Gastroesophageal sphincter (tissue), 4 donors: ENCODE results near the gene PFKFB4. TPM values are rescaled to one million over a fixed set of nuclear protein-coding genes. Genes with fewer than 3 reads are reported as not detected.
"Not testable (repeated sequence)": the region's sequence is repeated elsewhere in the genome, so short reads cannot be mapped to it uniquely, and the experiment has no call there.

ENCODE experiments used
- ATAC-seq: fragments of 150-250 bp; one replicate; pipeline ENCODE4 v1.9.1; 2016; ENCODE audit warnings: mild to moderate bottlenecking, moderate library complexity
- H3K27ac ChIP-seq, 4 donors: fragments of 200-600 bp; sonication (generic) in 3 of 4; 1 replicate in 3 of 4; 2 replicates in 1 of 4; pipeline ENCODE4 v1.5.1; 2016 to 2019
- H3K27me3 ChIP-seq: fragments of 200-600 bp; sonication (generic); one replicate; pipeline ENCODE4 v1.5.1; 2019
- H3K36me3 ChIP-seq, 2 donors: fragments of 200-600 bp; sonication (generic); one replicate each; pipeline ENCODE4 v1.5.1; 2019; ENCODE audit warnings: control low read depth in 1 of 2
- H3K4me1 ChIP-seq, 3 donors: fragments of 200-600 bp; sonication (generic); 1 replicate in 2 of 3; 2 replicates in 1 of 3; pipeline ENCODE4 v1.5.1; 2016 to 2019; ENCODE audit warnings: control low read depth in 2 of 3
- H3K4me3 ChIP-seq, 2 donors: fragments of 200-600 bp; sonication (generic); one replicate each; pipeline ENCODE4 v1.5.1; 2019; ENCODE audit warnings: mild to moderate bottlenecking in 1 of 2, moderate library complexity in 1 of 2
- H3K9me3 ChIP-seq, 3 donors: fragments of 200-600 bp; sonication (generic); one replicate each; pipeline ENCODE4 v1.5.1; 2017 to 2019; ENCODE audit warnings: control low read depth in 2 of 3
- CTCF ChIP-seq, 4 experiments: fragments of 200-600 bp in 2 of 4; fragments of 450-650 bp in 2 of 4; sonication (generic) in 1 of 4; IDR thresholded peaks; one replicate each; pipeline ENCODE4 v1.5.1; 2017 to 2019; ENCODE audit warnings: antibody characterized with exemption in 4 of 4, mild to moderate bottlenecking in 2 of 4, moderate library complexity in 2 of 4
- EP300 ChIP-seq: sonication (generic); formaldehyde crosslinking; IDR thresholded peaks from one replicate; pipeline ENCODE4 v1.6.1; 2017; ENCODE audit warnings: antibody characterized with exemption, mild to moderate bottlenecking
- POLR2A ChIP-seq, 2 donors: fragments of 450-650 bp; IDR thresholded peaks; one replicate each; pipeline ENCODE4 v1.6.1; 2017; ENCODE audit warnings: antibody characterized with exemption in 2 of 2, mild to moderate bottlenecking in 2 of 2, moderate library complexity in 1 of 2
- POLR2AphosphoS5 ChIP-seq: sonication (generic); formaldehyde crosslinking; IDR thresholded peaks from one replicate; pipeline ENCODE4 v1.6.1; 2017; ENCODE audit warnings: antibody characterized with exemption
- WGBS, 2 donors: methylation state at CpG; one replicate each; pipeline ENCODE4 v1.1.5; 2018; ENCODE audit warnings: low coverage in 1 of 2; 5-methylcytosine and 5-hydroxymethylcytosine counted together
- total RNA-seq, 4 donors: library from RNA; depleted of rRNA; stranded (reverse); fragments of >200 nt; gene quantifications; one replicate each; pipeline ENCODE4 v1.1.0, GENCODE V29; 2016

PFKFB4 gene
- total RNA-seq, 4 donors from 2014 or later = 1.8 to 2.9 (median 2.4) TPM

- H3K27me3 ChIP-seq = no peaks in the 10 kb centered on the region
- WGBS, 2 donors = 43% methylated on average over 1 of the region's 9 CpGs; no CpG with 5 or more reads in 1 of the 2 donors
- H3K9me3 ChIP-seq = no peaks in the 10 kb centered on the region
- H3K36me3 ChIP-seq = peaks cover 0 to 34% of the 10 kb centered on the region in 2 donors
- H3K4me1 ChIP-seq = peaks cover 0 to 20% (median 13%) of the 10 kb centered on the region in 3 donors
- ATAC-seq = no peak
- TF ChIP-seq CTCF (IDR thresholded peaks at IDR 0.05) (no peak), EP300 (no peak), POLR2AphosphoS5 (no peak)
- no peak overlapping the region for H3K27ac ChIP-seq
- no peak overlapping the region for H3K4me3 ChIP-seq
These were observed 80.1 kb downstream of the PFKFB4 start for GRCh38 chr3:48476426-48477053.

DNA sequence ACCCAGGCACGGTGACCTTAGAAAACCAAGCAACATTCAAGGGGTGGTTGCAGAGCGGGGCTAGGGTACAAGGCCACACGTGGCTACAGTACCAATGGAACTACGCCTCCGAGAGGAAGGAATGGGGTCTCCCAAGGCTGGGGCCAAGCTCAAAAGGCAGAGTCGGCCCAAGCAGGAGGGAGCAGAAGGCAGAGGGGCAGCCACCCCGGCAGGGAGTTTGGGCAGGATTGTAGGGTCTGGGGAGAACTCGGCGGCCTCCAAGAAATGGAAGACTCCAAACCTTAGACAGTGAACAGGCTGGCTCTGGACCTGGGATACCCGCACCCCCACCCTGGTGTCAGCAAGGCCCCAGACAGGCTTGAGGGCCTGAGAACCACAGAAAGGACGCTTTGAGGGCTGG is 81.4 kb downstream of the PFKFB4 start:
- WGBS, 2 donors = 71 to 75% methylated on average over 7 to 10 of the region's 11 CpGs
- Histone ChIP-seq H3K36me3 (peaks cover 0 to 36% of the 10 kb centered on the region in 2 donors), H3K4me1 (peaks cover 0 to 34% (median 23%) of the 10 kb centered on the region in 3 donors), H3K9me3 (no peaks in the 10 kb centered on the region), H3K4me3 (no peak overlapping the region), H3K27me3 (no peaks in the 10 kb centered on the region), H3K27ac (no peak overlapping the region)
- no peak for TF ChIP-seq POLR2AphosphoS5
- no peak for TF ChIP-seq EP300
- TF ChIP-seq POLR2A (IDR thresholded peaks at IDR 0.05) = no peak
- no peak for TF ChIP-seq CTCF (IDR thresholded peaks at IDR 0.05)
- no peak for ATAC-seq

GRCh38 chr3:48474619-48475018 is 82.0 kb downstream of the PFKFB4 start:
- Histone ChIP-seq H3K36me3 (peaks cover 0 to 42% of the 10 kb centered on the region in 2 donors), H3K27me3 (no peaks in the 10 kb centered on the region), H3K9me3 (no peaks in the 10 kb centered on the region), H3K4me3 (no peak overlapping the region), H3K27ac (no peak overlapping the region), H3K4me1 (peaks cover 0 to 40% (median 29%) of the 10 kb centered on the region in 3 donors)
- ATAC-seq = no peak
- no peak for TF ChIP-seq POLR2AphosphoS5
- TF ChIP-seq EP300 = no peak
- no peak for TF ChIP-seq CTCF (IDR thresholded peaks at IDR 0.05)
- no peak for TF ChIP-seq POLR2A (IDR thresholded peaks at IDR 0.05)
- WGBS, 2 donors = 42 to 75% methylated on average over 3 to 4 of the region's 4 CpGs

- 92 to 100% methylated on average over 3 to 4 of the region's 4 CpGs for WGBS, 2 donors
- H3K27ac ChIP-seq = peak overlapping the region in 2 of 4 donors; percentile 93 to 97
- ATAC-seq = not testable (repeated sequence)
These were observed 82.6 kb downstream of the PFKFB4 start for GRCh38 chr3:48474031-48474430.

DNA sequence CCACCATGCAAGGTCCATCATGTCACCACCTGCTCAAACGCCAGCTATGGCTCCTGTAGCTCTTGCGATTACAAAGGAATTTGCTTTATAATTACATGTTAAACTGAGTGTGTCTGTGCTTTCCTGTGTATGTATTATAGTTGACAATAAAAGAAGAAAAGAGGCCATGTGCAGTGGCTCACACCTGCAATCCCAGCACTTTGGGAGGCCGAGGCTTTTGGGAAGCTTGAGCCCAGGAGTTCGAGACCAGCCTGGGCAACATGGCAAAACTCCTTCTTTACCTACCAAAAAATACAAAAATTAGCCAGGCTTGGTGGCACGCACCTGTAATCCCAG is 83.0 kb downstream of the PFKFB4 start:
- H3K4me1 ChIP-seq = peaks cover 0 to 50% (median 39%) of the 10 kb centered on the region in 3 donors
- H3K9me3 ChIP-seq = no peaks in the 10 kb centered on the region
- H3K27ac ChIP-seq = peak overlapping the region; percentile 90 to 99 (median 95)
- H3K4me3 ChIP-seq = peak overlapping the region in 1 of 2 donors; percentile 75
- H3K27me3 ChIP-seq = no peaks in the 10 kb centered on the region
- ATAC-seq = no peak
- no peak for TF ChIP-seq POLR2AphosphoS5
- no peak for TF ChIP-seq CTCF (IDR thresholded peaks at IDR 0.05)
- TF ChIP-seq EP300 = no peak
- peaks cover 0 to 45% of the 10 kb centered on the region in 2 donors for H3K36me3 ChIP-seq
- 63% methylated on average over 5 of the region's 5 CpGs; no CpG with 5 or more reads in 1 of the 2 donors for WGBS, 2 donors

More at GRCh38 chr3:48474031-48474430, 82.6 kb downstream of the PFKFB4 start:
- not testable (repeated sequence) for H3K27me3 ChIP-seq, H3K9me3 ChIP-seq, H3K4me3 ChIP-seq
- H3K4me1 ChIP-seq = peaks cover 0 to 46% (median 35%) of the 10 kb centered on the region in 3 donors
- peaks cover 0 to 45% of the 10 kb centered on the region in 2 donors for H3K36me3 ChIP-seq
